Measurements from ENCODE around the gene ALDH1B1.

- TF ChIP-seq POLR2A (IDR thresholded peaks at IDR 0.05) (no peak), CTCF (IDR thresholded peaks at IDR 0.05) (no peak)
Observed at GRCh38 chr9:38355517-38356120, 36.9 kb upstream of the ALDH1B1 start.

All from suprapubic skin (tissue), 3 donors.